ENCODE results near the gene TEAD2. TPM values are rescaled to one million over a fixed set of nuclear protein-coding genes. Genes with fewer than 3 reads are reported as not detected.

The TEAD2 gene
- total and polyA plus RNA-seq, 9 of the 15 experiments (the other 6 are each of a cell fraction or from before 2014, with no cell fraction given), result 1.6 to 27.0 (median 13.9) TPM

- no peak for TF ChIP-seq IRF1 (CRISPR knock-in tag; IDR thresholded peaks at IDR 0.05; ENCODE audit: borderline replicate concordance)
- no peak for TF ChIP-seq POLR3A (IDR thresholded peaks at IDR 0.05; ENCODE audit: borderline replicate concordance, extremely low read depth, insufficient read depth, insufficient read length)
- TF ChIP-seq IFI16 (CRISPR knock-in tag; IDR thresholded peaks at IDR 0.05), result no peak
- TF ChIP-seq ZNF143 (CRISPR knock-in tag; IDR thresholded peaks at IDR 0.05), result no peak
- no peak for TF ChIP-seq CEBPB (tag; IDR thresholded peaks at IDR 0.05)
- no peak for TF ChIP-seq ZNF212 (CRISPR knock-in tag; IDR thresholded peaks at IDR 0.05)
- TF ChIP-seq BDP1 (IDR thresholded peaks at IDR 0.05; ENCODE audit: insufficient read depth, insufficient read length), result no peak
- TF ChIP-seq ZBTB17 (CRISPR knock-in tag; IDR thresholded peaks at IDR 0.05), result no peak
- no peak for TF ChIP-seq HDAC1 (IDR thresholded peaks at IDR 0.05)
- no peak for TF ChIP-seq MCM3 (IDR thresholded peaks at IDR 0.05)
- no peak for TF ChIP-seq CEBPG (CRISPR knock-in tag; IDR thresholded peaks at IDR 0.05)
- TF ChIP-seq CEBPG (tag; conservative IDR thresholded peaks at IDR 0.05 in 1 of 2, IDR thresholded peaks at IDR 0.05 in 1 of 2), result no peak
- TF ChIP-seq NCOR1 (IDR thresholded peaks at IDR 0.05), result no peak
- no peak for TF ChIP-seq BRF1 (IDR thresholded peaks at IDR 0.05; ENCODE audit: borderline replicate concordance, extremely low read depth, insufficient read length)
- no peak for TF ChIP-seq ZNF507 (tag; conservative IDR thresholded peaks at IDR 0.05)
- no peak for TF ChIP-seq HMG20B (CRISPR knock-in tag; IDR thresholded peaks at IDR 0.05)
- TF ChIP-seq FOXO4 (CRISPR knock-in tag; IDR thresholded peaks at IDR 0.05), result no peak
- TF ChIP-seq THRA (IDR thresholded peaks at IDR 0.05), result no peak
These were observed at the start of gene TEAD2 (continued) for GRCh38 chr19:49362048-49362928.

Measured in K562 (cell line).